Gastrocnemius medialis (tissue), 4 donors: ENCODE results near the gene RAB19.

Experiments
- CTCF ChIP-seq, 5 experiments: fragments of 450-650 bp in 3 of 5; fragments of 200-600 bp in 2 of 5; sonication (generic) in 2 of 5; IDR thresholded peaks in 4 of 5; conservative IDR thresholded peaks in 1 of 5; 1 replicate in 4 of 5; 2 replicates in 1 of 5; pipeline ENCODE4 v1.5.1; 2016 to 2019; ENCODE audit warnings: antibody characterized with exemption in 5 of 5, mild to moderate bottlenecking in 3 of 5, moderate library complexity in 3 of 5
- POLR2A ChIP-seq, 2 donors: fragments of 450-650 bp; IDR thresholded peaks; one replicate each; pipeline ENCODE4 v1.6.1; 2017; ENCODE audit warnings: antibody characterized with exemption in 2 of 2, mild to moderate bottlenecking in 2 of 2, moderate library complexity in 2 of 2

- TF ChIP-seq CTCF (IDR thresholded peaks at IDR 0.05 in 4 of 5, conservative IDR thresholded peaks at IDR 0.05 in 1 of 5) = no peak
- TF ChIP-seq POLR2A (IDR thresholded peaks at IDR 0.05) = no peak
These were observed 49.4 kb downstream of the RAB19 start for GRCh38 chr7:140453273-140453672.
